Liver (tissue), 9 donors: ENCODE results near the gene CFAP54. TPM values are rescaled to one million over a fixed set of nuclear protein-coding genes. Genes with fewer than 3 reads are reported as not detected.

Experiments
- DNase-seq: peaks from one replicate; pipeline ENCODE4 v3.0.0-alpha.2; 2017; ENCODE audit warnings: low spot score
- H3K27ac ChIP-seq, 2 donors: one replicate each; pipeline ENCODE4 v1.7.0; 2013; ENCODE audit warnings: inconsistent platforms in 2 of 2, low read length in 2 of 2, control low read depth in 1 of 2, low read depth in 1 of 2, mild to moderate bottlenecking in 1 of 2
- H3K27me3 ChIP-seq, 4 donors: one replicate each; pipeline versions ENCODE4 v1.6.1 to v1.7.0; 2013; ENCODE audit warnings: low read length in 3 of 4, inconsistent platforms in 1 of 4, mild to moderate bottlenecking in 1 of 4, moderate library complexity in 1 of 4; ENCODE audit not compliant: control insufficient read depth in 4 of 4, insufficient read depth in 4 of 4
- H3K36me3 ChIP-seq, 4 donors: one replicate each; pipeline versions ENCODE4 v1.6.1 to v1.7.0; 2013; ENCODE audit warnings: low read length in 3 of 4, mild to moderate bottlenecking in 3 of 4, low read depth in 1 of 4, moderate library complexity in 1 of 4; ENCODE audit not compliant: control insufficient read depth in 4 of 4, insufficient read depth in 3 of 4
- H3K4me1 ChIP-seq, 4 donors: one replicate each; pipeline versions ENCODE4 v1.6.1 to v1.7.0; 2013; ENCODE audit warnings: low read length in 3 of 4, mild to moderate bottlenecking in 3 of 4, moderate library complexity in 1 of 4; ENCODE audit not compliant: control insufficient read depth in 4 of 4, insufficient read depth in 4 of 4
- H3K4me3 ChIP-seq, 3 donors: one replicate each; pipeline versions ENCODE4 v1.6.1 to v1.7.0; 2013; ENCODE audit warnings: low read length in 3 of 3, control low read depth in 1 of 3, low read depth in 1 of 3, mild to moderate bottlenecking in 1 of 3
- H3K9ac ChIP-seq, 2 donors: one replicate each; pipeline ENCODE4 v1.7.0; 2013; ENCODE audit warnings: low read length in 2 of 2, mild to moderate bottlenecking in 2 of 2, moderate library complexity in 2 of 2, control low read depth in 1 of 2, low read depth in 1 of 2
- H3K9me3 ChIP-seq, 4 donors: one replicate each; pipeline versions ENCODE4 v1.6.1 to v1.7.0; 2013; ENCODE audit warnings: low read length in 3 of 4; ENCODE audit not compliant: control insufficient read depth in 4 of 4
- ATF3 ChIP-seq: IDR thresholded peaks from 2 replicates; pipeline ENCODE4 v1.6.1; 2016; ENCODE audit warnings: antibody characterized with exemption
- CTCF ChIP-seq: fragments of 150-350 bp; IDR thresholded peaks from 2 replicates; pipeline ENCODE4 v1.5.1; 2017; ENCODE audit warnings: improper control_type of control experiment, low read depth, low read length; ENCODE audit not compliant: missing input control
- EGR1 ChIP-seq, 2 donors: IDR thresholded peaks; 2 replicates each; pipeline ENCODE4 v1.6.1; 2016 to 2018; ENCODE audit warnings: antibody characterized with exemption in 2 of 2, low read depth in 2 of 2
- FOXA1 ChIP-seq: IDR thresholded peaks from 2 replicates; pipeline ENCODE4 v1.6.1; 2016; ENCODE audit warnings: antibody characterized with exemption
- GABPA ChIP-seq, 2 donors: IDR thresholded peaks in 1 of 2; conservative IDR thresholded peaks in 1 of 2; 2 replicates each; pipeline ENCODE4 v1.6.1; 2016; ENCODE audit warnings: antibody characterized with exemption in 2 of 2, mild to moderate bottlenecking in 1 of 2, moderate library complexity in 1 of 2
- HNF4A ChIP-seq, 2 donors: conservative IDR thresholded peaks; 2 replicates each; pipeline ENCODE4 v1.6.1; 2016; ENCODE audit warnings: antibody characterized with exemption in 2 of 2, mild to moderate bottlenecking in 2 of 2
- HNF4G ChIP-seq: IDR thresholded peaks from 2 replicates; pipeline ENCODE4 v1.6.1; 2016; ENCODE audit warnings: antibody characterized with exemption
- JUND ChIP-seq, 2 donors: IDR thresholded peaks; 2 replicates each; pipeline ENCODE4 v1.6.1; 2016; ENCODE audit warnings: antibody characterized with exemption in 2 of 2
- NR2F2 ChIP-seq: IDR thresholded peaks from 2 replicates; pipeline ENCODE4 v1.6.1; 2016; ENCODE audit warnings: antibody characterized with exemption
- RAD21 ChIP-seq, 2 donors: IDR thresholded peaks; 2 replicates each; pipeline ENCODE4 v1.6.1; 2016; ENCODE audit warnings: antibody characterized with exemption in 2 of 2, mild to moderate bottlenecking in 2 of 2
- REST ChIP-seq: IDR thresholded peaks from 2 replicates; pipeline ENCODE4 v1.6.1; 2016; ENCODE audit warnings: antibody characterized with exemption, mild to moderate bottlenecking
- RXRA ChIP-seq, 2 donors: IDR thresholded peaks; 2 replicates each; pipeline ENCODE4 v1.6.1; 2017 to 2018; ENCODE audit warnings: antibody characterized with exemption in 2 of 2, mild to moderate bottlenecking in 1 of 2
- TAF1 ChIP-seq: conservative IDR thresholded peaks from 2 replicates; pipeline ENCODE4 v1.6.1; 2016; ENCODE audit warnings: antibody characterized with exemption, mild to moderate bottlenecking
- WGBS: extraction: QIAGEN DNeasy Blood & Tissue Kit; methylation state at CpG from one replicate; pipeline ENCODE4 v1.1.7; 2013; 5-methylcytosine and 5-hydroxymethylcytosine counted together
- polyA plus RNA-seq, 2 donors: library from polyadenylated mRNA; stranded (reverse) in 1 of 2; unstranded in 1 of 2; fragments of 200-250 nt in 1 of 2; fragments of >200 nt in 1 of 2; fragmentation: Nextera tagmentation in 1 of 2; extraction: Ambion mirVana in 1 of 2; gene quantifications; one replicate each; pipeline versions ENCODE4 v1.2.1 to v1.2.3, GENCODE V29; 2013 to 2015
- total RNA-seq, 2 donors: library from RNA; depleted of rRNA; stranded (reverse); fragments of >200 nt; gene quantifications; one replicate each; pipeline ENCODE4 v1.2.3, GENCODE V29; 2014
- TF ChIP-seq, protein P1 (sequence below): IDR thresholded peaks from 2 replicates; pipeline ENCODE4 v1.6.1; 2016; ENCODE audit warnings: antibody characterized with exemption
- TF ChIP-seq, protein P2 (sequence below): IDR thresholded peaks from 2 replicates; pipeline ENCODE4 v1.6.1; 2016; ENCODE audit warnings: antibody characterized with exemption
- donor health status: healthy.
- donor health status: healthy.
- donor health status: healthy.
- donor health status: healthy.
- donor health status: healthy.

The CFAP54 gene
- total and polyA plus RNA-seq, 4 donors = 0.01 to 0.19 (median 0.15) TPM

DNA sequence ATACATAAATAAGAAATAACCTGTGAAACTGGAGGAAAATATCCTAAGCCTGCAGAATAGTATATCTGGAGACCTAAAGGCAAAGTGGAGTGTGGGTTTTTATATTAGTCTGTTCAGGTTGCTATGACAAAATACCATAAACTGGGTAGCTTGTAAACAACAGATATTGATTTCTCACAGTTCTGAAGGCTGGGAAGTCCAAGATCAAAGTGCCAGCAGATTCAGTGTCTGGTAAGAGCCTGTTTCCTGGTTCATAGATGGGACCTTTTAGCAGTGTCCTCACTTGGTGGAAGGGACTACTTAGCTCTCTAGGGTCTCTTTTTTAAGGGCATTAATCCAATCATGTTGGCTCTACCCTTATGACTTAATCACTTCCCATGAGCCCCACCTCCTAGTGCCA, 392.2 kb downstream of the CFAP54 start:
- Histone ChIP-seq H3K9me3 (peaks cover 0 to 5% (median under 1%) of the 10 kb centered on the region in 4 donors), H3K4me1 (no peaks in the 10 kb centered on the region), H3K36me3 (no peaks in the 10 kb centered on the region), H3K9ac (no peak overlapping the region), H3K27ac (no peak overlapping the region), H3K4me3 (no peak overlapping the region), H3K27me3 (no peaks in the 10 kb centered on the region)
- no peak for TF ChIP-seq FOXA1
- TF ChIP-seq RXRA (IDR thresholded peaks at IDR 0.05) = no peak
- TF ChIP-seq HNF4A (conservative IDR thresholded peaks at IDR 0.05) = no peak
- no peak for DNase-seq

DNA sequence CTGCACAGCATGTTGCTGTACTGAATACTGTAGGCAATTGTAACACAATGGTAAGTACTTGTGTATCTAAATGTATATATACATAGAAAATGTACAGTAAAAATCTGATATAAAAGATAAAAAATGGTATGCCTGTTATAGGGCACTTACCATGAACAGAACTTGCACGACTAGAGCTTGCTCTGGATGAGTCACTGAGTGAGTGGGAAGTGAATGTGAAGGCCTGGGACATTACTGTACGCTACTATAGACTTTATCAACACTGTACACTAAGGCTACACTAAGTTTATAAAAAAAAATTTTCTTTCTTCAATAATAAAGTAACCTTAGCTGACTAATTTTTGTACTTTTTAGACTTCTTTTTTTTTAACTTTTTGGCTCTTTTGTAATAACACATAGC, 393.5 kb downstream of the CFAP54 start:
- Histone ChIP-seq H3K27ac (no peak overlapping the region), H3K9ac (no peak overlapping the region), H3K9me3 (peaks cover 0 to 5% (median under 1%) of the 10 kb centered on the region in 4 donors), H3K4me3 (no peak overlapping the region), H3K27me3 (no peaks in the 10 kb centered on the region), H3K4me1 (no peaks in the 10 kb centered on the region), H3K36me3 (no peaks in the 10 kb centered on the region)
- no peak for DNase-seq
- TF ChIP-seq JUND (IDR thresholded peaks at IDR 0.05) = no peak
- no peak for TF ChIP-seq REST
- no peak for TF ChIP-seq RAD21 (IDR thresholded peaks at IDR 0.05)
- TF ChIP-seq NR2F2 = no peak
- TF ChIP-seq GABPA (IDR thresholded peaks at IDR 0.05 in 1 of 2, conservative IDR thresholded peaks at IDR 0.05 in 1 of 2) = no peak
- TF ChIP-seq, protein P1, sequence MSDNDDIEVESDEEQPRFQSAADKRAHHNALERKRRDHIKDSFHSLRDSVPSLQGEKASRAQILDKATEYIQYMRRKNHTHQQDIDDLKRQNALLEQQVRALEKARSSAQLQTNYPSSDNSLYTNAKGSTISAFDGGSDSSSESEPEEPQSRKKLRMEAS = no peak
- WGBS = 73% methylated on average over 2 of the region's 2 CpGs

DNA sequence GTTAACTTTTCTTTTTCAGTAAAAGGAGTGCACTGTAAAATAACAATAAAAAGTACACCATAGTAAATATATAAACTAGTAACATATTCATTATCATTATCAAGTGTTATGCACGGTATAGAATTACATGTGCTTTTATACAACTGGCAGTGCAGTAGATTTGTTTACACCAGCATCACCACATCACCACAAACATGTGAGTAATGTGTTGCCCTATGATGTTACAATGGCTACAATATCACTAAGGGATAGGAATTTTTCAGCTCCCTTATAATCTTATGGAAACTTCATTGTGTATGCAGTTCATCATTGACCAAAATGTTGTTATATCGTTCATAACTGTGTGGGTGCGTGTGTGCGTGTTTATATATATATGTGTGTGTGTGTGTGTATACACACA, 394.2 kb downstream of the CFAP54 start:
- TF ChIP-seq TAF1 = no peak
- TF ChIP-seq JUND (IDR thresholded peaks at IDR 0.05) = no peak
- TF ChIP-seq RXRA (IDR thresholded peaks at IDR 0.05) = no peak
- TF ChIP-seq, protein P2, sequence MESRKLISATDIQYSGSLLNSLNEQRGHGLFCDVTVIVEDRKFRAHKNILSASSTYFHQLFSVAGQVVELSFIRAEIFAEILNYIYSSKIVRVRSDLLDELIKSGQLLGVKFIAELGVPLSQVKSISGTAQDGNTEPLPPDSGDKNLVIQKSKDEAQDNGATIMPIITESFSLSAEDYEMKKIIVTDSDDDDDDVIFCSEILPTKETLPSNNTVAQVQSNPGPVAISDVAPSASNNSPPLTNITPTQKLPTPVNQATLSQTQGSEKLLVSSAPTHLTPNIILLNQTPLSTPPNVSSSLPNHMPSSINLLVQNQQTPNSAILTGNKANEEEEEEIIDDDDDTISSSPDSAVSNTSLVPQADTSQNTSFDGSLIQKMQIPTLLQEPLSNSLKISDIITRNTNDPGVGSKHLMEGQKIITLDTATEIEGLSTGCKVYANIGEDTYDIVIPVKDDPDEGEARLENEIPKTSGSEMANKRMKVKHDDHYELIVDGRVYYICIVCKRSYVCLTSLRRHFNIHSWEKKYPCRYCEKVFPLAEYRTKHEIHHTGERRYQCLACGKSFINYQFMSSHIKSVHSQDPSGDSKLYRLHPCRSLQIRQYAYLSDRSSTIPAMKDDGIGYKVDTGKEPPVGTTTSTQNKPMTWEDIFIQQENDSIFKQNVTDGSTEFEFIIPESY = no peak
- no peak for TF ChIP-seq HNF4G
- TF ChIP-seq CTCF = no peak
- TF ChIP-seq EGR1 (IDR thresholded peaks at IDR 0.05; ENCODE audit: low read depth in 2 of 2) = no peak
- no peak for TF ChIP-seq FOXA1
- no peak for TF ChIP-seq RAD21 (IDR thresholded peaks at IDR 0.05)
- TF ChIP-seq HNF4A (conservative IDR thresholded peaks at IDR 0.05) = no peak
- no peak for TF ChIP-seq NR2F2
- TF ChIP-seq, protein P1 = no peak
- TF ChIP-seq REST = no peak
- no peak for TF ChIP-seq ATF3
- DNase-seq = no peak
- 93% methylated on average over 4 of the region's 4 CpGs for WGBS
- H3K9me3 ChIP-seq = peaks cover 0 to 5% (median under 1%) of the 10 kb centered on the region in 4 donors
- no peaks in the 10 kb centered on the region for H3K27me3 ChIP-seq
- no peak overlapping the region for H3K4me3 ChIP-seq
- no peaks in the 10 kb centered on the region for H3K36me3 ChIP-seq
- H3K4me1 ChIP-seq = no peaks in the 10 kb centered on the region
- no peak overlapping the region for H3K27ac ChIP-seq
- H3K9ac ChIP-seq = no peak overlapping the region
